PC-3 (cell line): ENCODE measurements around the gene CCBE1.

Experiments used
- EZH2 ChIP-seq: fragments of 300-600 bp; sonication (generic); IDR thresholded peaks from one replicate; pipeline ENCODE4 v1.6.1; 2017; ENCODE audit warnings: antibody characterized with exemption, mild to moderate bottlenecking, low read length; ENCODE audit not compliant: unreplicated experiment
- EZH2phosphoT487 ChIP-seq: fragments of 300-600 bp; sonication (generic); IDR thresholded peaks from 2 replicates; pipeline ENCODE4 v1.6.1; 2018; ENCODE audit warnings: mild to moderate bottlenecking, antibody characterized with exemption, low read length, borderline replicate concordance
- TF ChIP-seq, protein P1 (sequence below): fragments of 300-600 bp; sonication (generic); conservative IDR thresholded peaks from 2 replicates; pipeline ENCODE4 v1.5.1; 2017; ENCODE audit warnings: antibody characterized with exemption, low read depth, mild to moderate bottlenecking, low read length

DNA sequence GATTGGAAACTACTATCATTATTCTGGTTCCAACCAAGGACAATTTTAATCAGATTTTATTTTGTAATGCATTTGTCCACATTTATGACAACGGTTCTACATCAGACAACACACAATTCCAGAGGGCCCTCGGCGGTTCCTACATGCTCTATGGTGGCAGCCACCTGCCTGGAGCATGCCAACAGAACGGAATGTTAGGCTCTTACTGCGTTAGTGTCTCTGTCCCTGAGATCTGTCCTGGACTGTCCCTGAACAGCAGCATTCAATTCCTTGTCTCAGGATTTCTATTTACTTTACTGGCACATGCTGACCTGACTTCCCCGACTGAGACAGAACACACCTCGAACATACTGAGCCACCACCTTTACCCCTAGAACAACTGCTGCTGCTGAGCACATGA, 117.7 kb downstream of the CCBE1 start:
- TF ChIP-seq, protein P1, sequence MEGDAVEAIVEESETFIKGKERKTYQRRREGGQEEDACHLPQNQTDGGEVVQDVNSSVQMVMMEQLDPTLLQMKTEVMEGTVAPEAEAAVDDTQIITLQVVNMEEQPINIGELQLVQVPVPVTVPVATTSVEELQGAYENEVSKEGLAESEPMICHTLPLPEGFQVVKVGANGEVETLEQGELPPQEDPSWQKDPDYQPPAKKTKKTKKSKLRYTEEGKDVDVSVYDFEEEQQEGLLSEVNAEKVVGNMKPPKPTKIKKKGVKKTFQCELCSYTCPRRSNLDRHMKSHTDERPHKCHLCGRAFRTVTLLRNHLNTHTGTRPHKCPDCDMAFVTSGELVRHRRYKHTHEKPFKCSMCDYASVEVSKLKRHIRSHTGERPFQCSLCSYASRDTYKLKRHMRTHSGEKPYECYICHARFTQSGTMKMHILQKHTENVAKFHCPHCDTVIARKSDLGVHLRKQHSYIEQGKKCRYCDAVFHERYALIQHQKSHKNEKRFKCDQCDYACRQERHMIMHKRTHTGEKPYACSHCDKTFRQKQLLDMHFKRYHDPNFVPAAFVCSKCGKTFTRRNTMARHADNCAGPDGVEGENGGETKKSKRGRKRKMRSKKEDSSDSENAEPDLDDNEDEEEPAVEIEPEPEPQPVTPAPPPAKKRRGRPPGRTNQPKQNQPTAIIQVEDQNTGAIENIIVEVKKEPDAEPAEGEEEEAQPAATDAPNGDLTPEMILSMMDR = no peak
- TF ChIP-seq EZH2phosphoT487 (no peak), EZH2 (no peak)
